ENCODE data around the gene WHRN. TPM values are rescaled to one million over a fixed set of nuclear protein-coding genes. Genes with fewer than 3 reads are reported as not detected.

Gene WHRN
- total RNA-seq, 2 donors from 2014 or later, result 2.6 to 8.2 TPM

DNA sequence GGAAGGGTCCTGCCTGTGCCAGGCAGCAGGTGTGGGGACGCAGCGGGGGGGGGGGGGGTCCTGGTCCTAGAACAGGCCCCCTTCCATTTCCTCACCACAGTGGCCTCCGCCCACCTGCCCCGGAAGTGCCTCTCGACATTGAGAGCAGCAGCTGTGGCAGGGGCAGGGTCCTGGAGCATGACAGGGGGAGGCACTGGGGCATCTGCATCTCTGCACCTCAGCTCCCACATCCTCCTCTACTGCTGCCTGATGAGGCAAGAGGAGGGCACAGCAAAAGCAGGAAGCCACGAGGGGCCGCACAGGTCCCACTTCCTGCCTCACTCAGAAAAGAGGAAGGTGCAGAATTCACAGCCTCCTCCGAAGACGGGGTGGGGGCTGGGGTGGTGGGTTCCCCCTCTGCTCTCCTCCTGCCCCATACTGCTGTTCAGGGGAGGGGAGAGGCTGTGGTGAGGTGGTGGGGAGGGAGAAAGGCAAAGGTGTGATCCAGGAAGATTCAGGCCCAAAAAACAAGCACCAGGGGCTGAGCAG lies 132.3 kb downstream of the WHRN start:
- H3K4me3 ChIP-seq, result no peak overlapping the region
- H3K36me3 ChIP-seq, result peaks cover 23% of the 10 kb centered on the region
- no peaks in the 10 kb centered on the region for H3K9me3 ChIP-seq
- TF ChIP-seq, protein P1, sequence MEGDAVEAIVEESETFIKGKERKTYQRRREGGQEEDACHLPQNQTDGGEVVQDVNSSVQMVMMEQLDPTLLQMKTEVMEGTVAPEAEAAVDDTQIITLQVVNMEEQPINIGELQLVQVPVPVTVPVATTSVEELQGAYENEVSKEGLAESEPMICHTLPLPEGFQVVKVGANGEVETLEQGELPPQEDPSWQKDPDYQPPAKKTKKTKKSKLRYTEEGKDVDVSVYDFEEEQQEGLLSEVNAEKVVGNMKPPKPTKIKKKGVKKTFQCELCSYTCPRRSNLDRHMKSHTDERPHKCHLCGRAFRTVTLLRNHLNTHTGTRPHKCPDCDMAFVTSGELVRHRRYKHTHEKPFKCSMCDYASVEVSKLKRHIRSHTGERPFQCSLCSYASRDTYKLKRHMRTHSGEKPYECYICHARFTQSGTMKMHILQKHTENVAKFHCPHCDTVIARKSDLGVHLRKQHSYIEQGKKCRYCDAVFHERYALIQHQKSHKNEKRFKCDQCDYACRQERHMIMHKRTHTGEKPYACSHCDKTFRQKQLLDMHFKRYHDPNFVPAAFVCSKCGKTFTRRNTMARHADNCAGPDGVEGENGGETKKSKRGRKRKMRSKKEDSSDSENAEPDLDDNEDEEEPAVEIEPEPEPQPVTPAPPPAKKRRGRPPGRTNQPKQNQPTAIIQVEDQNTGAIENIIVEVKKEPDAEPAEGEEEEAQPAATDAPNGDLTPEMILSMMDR (IDR thresholded peaks at IDR 0.05), result no peak
- peaks cover 0 to 19% of the 10 kb centered on the region in 2 donors for H3K4me1 ChIP-seq
- no peaks in the 10 kb centered on the region for H3K27me3 ChIP-seq
- H3K27ac ChIP-seq, result peak overlapping the region; percentile 14 to 48
- DNase-seq (ENCODE audit: low spot score), result no peak

GRCh38 chr9:114371973-114372917 lies 133.0 kb downstream of the WHRN start:
- peak overlapping the region; percentile 14 to 48 for H3K27ac ChIP-seq
- H3K4me3 ChIP-seq, result no peak overlapping the region
- peaks cover 0 to 19% of the 10 kb centered on the region in 2 donors for H3K4me1 ChIP-seq
- H3K9me3 ChIP-seq, result no peaks in the 10 kb centered on the region
- DNase-seq (ENCODE audit: low spot score), result no peak
- TF ChIP-seq, protein P1 (IDR thresholded peaks at IDR 0.05), result no peak
- peaks cover 31% of the 10 kb centered on the region for H3K36me3 ChIP-seq
- H3K27me3 ChIP-seq, result no peaks in the 10 kb centered on the region

GRCh38 chr9:114371343-114371944 lies 133.8 kb downstream of the WHRN start:
- no peaks in the 10 kb centered on the region for H3K27me3 ChIP-seq
- H3K9me3 ChIP-seq, result no peaks in the 10 kb centered on the region
- H3K4me3 ChIP-seq, result no peak overlapping the region
- H3K27ac ChIP-seq, result no peak overlapping the region
- TF ChIP-seq, protein P1 (IDR thresholded peaks at IDR 0.05), result no peak
- peaks cover 0 to 22% of the 10 kb centered on the region in 2 donors for H3K4me1 ChIP-seq
- H3K36me3 ChIP-seq, result peaks cover 26% of the 10 kb centered on the region
- no peak for DNase-seq (ENCODE audit: low spot score)

GRCh38 chr9:114370968-114371320 lies 134.3 kb downstream of the WHRN start:
- DNase-seq (ENCODE audit: low spot score), result no peak
- TF ChIP-seq, protein P1 (IDR thresholded peaks at IDR 0.05), result no peak
- Histone ChIP-seq H3K4me3 (no peak overlapping the region), H3K4me1 (peaks cover 0 to 22% of the 10 kb centered on the region in 2 donors), H3K9me3 (no peaks in the 10 kb centered on the region), H3K36me3 (peaks cover 23% of the 10 kb centered on the region), H3K27me3 (no peaks in the 10 kb centered on the region), H3K27ac (no peak overlapping the region)

DNA sequence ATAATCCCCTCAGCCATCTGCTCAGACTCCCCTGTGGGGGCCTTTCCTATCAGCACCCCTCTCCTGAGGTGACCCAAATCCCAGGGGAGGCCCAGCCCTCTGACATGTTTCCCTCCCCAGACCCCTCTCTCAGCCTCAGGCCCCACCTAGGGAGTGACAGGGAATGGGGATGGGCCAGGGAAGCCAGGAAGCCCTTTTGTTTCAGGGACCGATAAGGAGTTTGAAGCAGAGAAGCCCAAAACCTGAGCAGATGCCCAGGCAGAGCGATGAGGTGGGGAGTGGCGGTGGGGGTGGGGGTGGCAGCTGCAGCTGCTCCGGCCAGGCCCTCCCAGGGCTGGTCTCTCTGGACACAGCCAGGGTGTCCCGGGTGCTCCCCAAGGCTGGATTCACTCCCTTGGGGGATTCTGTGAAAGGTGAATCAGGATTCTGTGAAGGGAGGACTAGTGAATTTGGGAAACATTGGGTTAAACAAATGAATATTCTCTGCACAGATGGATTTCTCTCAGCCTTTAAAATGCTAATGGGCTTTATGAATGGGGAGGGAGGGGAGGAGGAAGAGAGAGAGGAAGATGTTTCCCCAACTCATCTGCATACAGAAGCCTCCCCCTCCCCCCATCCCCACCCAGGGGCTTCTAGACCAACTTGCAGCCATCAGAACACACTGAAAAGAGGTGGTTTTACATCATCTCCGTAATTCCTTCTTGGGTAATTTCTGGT lies 134.9 kb downstream of the WHRN start:
- Histone ChIP-seq H3K36me3 (peaks cover 23% of the 10 kb centered on the region), H3K4me1 (peaks cover 0 to 22% of the 10 kb centered on the region in 2 donors), H3K9me3 (no peaks in the 10 kb centered on the region), H3K27me3 (no peaks in the 10 kb centered on the region), H3K4me3 (no peak overlapping the region), H3K27ac (no peak overlapping the region)
- TF ChIP-seq, protein P1 (IDR thresholded peaks at IDR 0.05), result no peak
- DNase-seq (ENCODE audit: low spot score), result no peak

Data from right atrium auricular region (tissue), 2 donors.